C4-2B (cell line): Measurements from ENCODE around the gene MBOAT2.

ENCODE experiments used
- CTCF ChIP-seq: fragments of 450-650 bp; conservative IDR thresholded peaks from 2 replicates; pipeline ENCODE4 v1.5.1; 2017; ENCODE audit warnings: mild to moderate bottlenecking
- ZFX ChIP-seq: fragments of 450-650 bp; IDR thresholded peaks from 2 replicates; pipeline ENCODE4 v1.6.1; 2017

- TF ChIP-seq CTCF = no peak
- TF ChIP-seq ZFX = no peak
These were observed 166.3 kb downstream of the MBOAT2 start, which contains the start of gene KIDINS220 for GRCh38 chr2:8836971-8837794.
